OCI-LY1 (cell line): ENCODE results near the gene CCL20.
A peak's percentile ranks its signal among the peaks of the same experiment; 100 is the strongest.

Experiments
- H2AFZ ChIP-seq: fragments of 200-600 bp; sonication (generic), shearing (Covaris generic); 2 replicates; pipeline ENCODE4 v1.6.0; 2014; ENCODE audit warnings: antibody characterized with exemption, mild to moderate bottlenecking, low read length
- H3F3A ChIP-seq: fragments of 200-600 bp; sonication (generic), shearing (Covaris generic); 2 replicates; pipeline ENCODE4 v1.6.0; 2014; ENCODE audit warnings: mild to moderate bottlenecking, antibody characterized with exemption, low read length, moderate library complexity; ENCODE audit not compliant: insufficient read depth
- H3K27ac ChIP-seq: fragments of 200-600 bp; sonication (generic); 2 replicates; pipeline ENCODE4 v1.5.1; 2014; ENCODE audit warnings: low read length, mixed run types, mild to moderate bottlenecking, low read depth; ENCODE audit not compliant: poor library complexity, severe bottlenecking
- H3K27me3 ChIP-seq: fragments of 200-600 bp; sonication (generic); 2 replicates; pipeline ENCODE4 v1.6.0; 2014; ENCODE audit warnings: antibody characterized with exemption, mild to moderate bottlenecking, low read length, moderate library complexity; ENCODE audit not compliant: insufficient read depth
- H3K36me3 ChIP-seq: fragments of 200-600 bp; sonication (generic); 2 replicates; pipeline ENCODE4 v1.6.1; 2014; ENCODE audit warnings: mild to moderate bottlenecking, antibody characterized with exemption, low read length, moderate library complexity, mixed read lengths; ENCODE audit not compliant: insufficient read depth
- H3K4me1 ChIP-seq: fragments of 200-600 bp; sonication (generic); 2 replicates; pipeline ENCODE4 v1.5.1; 2014; ENCODE audit warnings: mild to moderate bottlenecking, low read length, moderate library complexity; ENCODE audit not compliant: insufficient read depth, severe bottlenecking
- H3K4me2 ChIP-seq: fragments of 200-600 bp; sonication (generic), shearing (Covaris generic); 2 replicates; pipeline ENCODE4 v1.6.1; 2014; ENCODE audit warnings: low read length
- H3K4me3 ChIP-seq: fragments of 200-600 bp; sonication (generic); 2 replicates; pipeline ENCODE4 v1.5.1; 2014; ENCODE audit warnings: low read length, low read depth, mild to moderate bottlenecking, mixed read lengths; ENCODE audit not compliant: poor library complexity, severe bottlenecking
- H3K79me2 ChIP-seq: fragments of 200-600 bp; shearing (Covaris generic); 2 replicates; pipeline ENCODE4 v1.6.1; 2016; ENCODE audit warnings: mixed run types, low read length, mixed read lengths; ENCODE audit not compliant: insufficient read depth
- H3K9ac ChIP-seq: fragments of 200-600 bp; sonication (generic), shearing (Covaris generic); 2 replicates; pipeline ENCODE4 v1.6.1; 2014; ENCODE audit warnings: mild to moderate bottlenecking, low read length, mixed read lengths
- H3K9me2 ChIP-seq: fragments of 200-600 bp; sonication (generic), shearing (Covaris generic); 2 replicates; pipeline ENCODE4 v1.6.1; 2014; ENCODE audit warnings: low read depth, mild to moderate bottlenecking, low read length, mixed read lengths
- H3K9me3 ChIP-seq: fragments of 200-600 bp; shearing (Covaris generic); 2 replicates; pipeline ENCODE4 v1.6.1; 2014; ENCODE audit warnings: low read length, mixed read lengths
- H4K20me1 ChIP-seq: fragments of 200-600 bp; sonication (generic), shearing (Covaris generic); 2 replicates; pipeline ENCODE4 v1.6.0; 2016; ENCODE audit warnings: mild to moderate bottlenecking, low read length; ENCODE audit not compliant: insufficient read depth
- EZH2 ChIP-seq: fragments of 200-600 bp; sonication (generic), shearing (Covaris generic); IDR thresholded peaks from 2 replicates; pipeline ENCODE4 v1.8.0; 2017; ENCODE audit warnings: borderline replicate concordance, mixed run types, mild to moderate bottlenecking, antibody characterized with exemption, low read length, moderate library complexity, mixed read lengths
- TF ChIP-seq, protein P1 (sequence below): fragments of 200-600 bp; sonication (generic), shearing (Covaris generic); IDR thresholded peaks from 2 replicates; pipeline ENCODE4 v1.5.1; 2017; ENCODE audit warnings: mild to moderate bottlenecking, antibody characterized with exemption, low read length, moderate library complexity, mixed read lengths

CCL20 gene, protein sequence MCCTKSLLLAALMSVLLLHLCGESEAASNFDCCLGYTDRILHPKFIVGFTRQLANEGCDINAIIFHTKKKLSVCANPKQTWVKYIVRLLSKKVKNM

DNA sequence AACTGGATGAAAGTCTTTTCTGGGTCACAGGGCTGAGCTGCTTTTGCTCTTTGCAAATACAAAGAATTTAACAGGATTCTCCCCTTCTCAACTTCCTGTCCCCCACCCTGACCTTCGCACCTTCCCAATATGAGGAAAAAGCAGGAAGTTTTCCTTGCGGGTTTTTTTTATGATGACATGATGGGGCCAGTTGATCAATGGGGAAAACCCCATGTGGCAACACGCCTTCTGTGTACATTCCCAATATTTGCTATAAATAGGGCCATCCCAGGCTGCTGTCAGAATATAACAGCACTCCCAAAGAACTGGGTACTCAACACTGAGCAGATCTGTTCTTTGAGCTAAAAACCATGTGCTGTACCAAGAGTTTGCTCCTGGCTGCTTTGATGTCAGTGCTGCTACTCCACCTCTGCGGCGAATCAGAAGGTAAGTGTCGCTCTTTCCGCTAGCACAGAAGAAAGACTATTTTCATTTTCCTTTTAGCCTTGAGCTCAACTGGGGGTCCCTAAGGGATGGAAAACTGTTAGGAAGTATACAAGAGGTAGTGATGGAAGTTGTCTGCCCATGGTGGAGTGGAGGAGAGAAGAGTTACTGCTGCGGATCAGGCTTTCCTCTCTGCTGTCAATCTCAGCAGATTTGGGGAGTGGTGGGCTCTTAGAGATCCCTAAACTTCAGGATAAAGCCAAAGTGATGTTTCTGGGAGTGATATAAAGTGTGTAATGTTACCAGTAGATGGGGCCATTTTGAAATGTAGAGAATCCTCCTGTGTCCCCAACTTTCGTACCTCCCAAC is at the start of gene CCL20:
Gene CCL20, plus strand, starts transcription at position 281 of the 792 bp plus-strand sequence. Its CDS starts 70 bp downstream, at position 351.
- Histone ChIP-seq H3K9ac (no peak within 1 kb of the TSS), H3K9me2 (no peaks in the 10 kb centered on the region), H3K27me3 (no peaks in the 10 kb centered on the region), H4K20me1 (no peaks in the 10 kb centered on the region), H2AFZ (no peak within 1 kb of the TSS), H3K4me1 (no peaks in the 10 kb centered on the region), H3F3A (no peaks in the 10 kb centered on the region), H3K36me3 (no peaks in the 10 kb centered on the region), H3K79me2 (no peaks in the 10 kb centered on the region), H3K27ac (no peak within 1 kb of the TSS), H3K4me3 (no peak within 1 kb of the TSS), H3K9me3 (no peaks in the 10 kb centered on the region), H3K4me2 (no peak within 1 kb of the TSS)
- no peak for TF ChIP-seq EZH2
- TF ChIP-seq, protein P1, sequence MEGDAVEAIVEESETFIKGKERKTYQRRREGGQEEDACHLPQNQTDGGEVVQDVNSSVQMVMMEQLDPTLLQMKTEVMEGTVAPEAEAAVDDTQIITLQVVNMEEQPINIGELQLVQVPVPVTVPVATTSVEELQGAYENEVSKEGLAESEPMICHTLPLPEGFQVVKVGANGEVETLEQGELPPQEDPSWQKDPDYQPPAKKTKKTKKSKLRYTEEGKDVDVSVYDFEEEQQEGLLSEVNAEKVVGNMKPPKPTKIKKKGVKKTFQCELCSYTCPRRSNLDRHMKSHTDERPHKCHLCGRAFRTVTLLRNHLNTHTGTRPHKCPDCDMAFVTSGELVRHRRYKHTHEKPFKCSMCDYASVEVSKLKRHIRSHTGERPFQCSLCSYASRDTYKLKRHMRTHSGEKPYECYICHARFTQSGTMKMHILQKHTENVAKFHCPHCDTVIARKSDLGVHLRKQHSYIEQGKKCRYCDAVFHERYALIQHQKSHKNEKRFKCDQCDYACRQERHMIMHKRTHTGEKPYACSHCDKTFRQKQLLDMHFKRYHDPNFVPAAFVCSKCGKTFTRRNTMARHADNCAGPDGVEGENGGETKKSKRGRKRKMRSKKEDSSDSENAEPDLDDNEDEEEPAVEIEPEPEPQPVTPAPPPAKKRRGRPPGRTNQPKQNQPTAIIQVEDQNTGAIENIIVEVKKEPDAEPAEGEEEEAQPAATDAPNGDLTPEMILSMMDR, result no peak

DNA sequence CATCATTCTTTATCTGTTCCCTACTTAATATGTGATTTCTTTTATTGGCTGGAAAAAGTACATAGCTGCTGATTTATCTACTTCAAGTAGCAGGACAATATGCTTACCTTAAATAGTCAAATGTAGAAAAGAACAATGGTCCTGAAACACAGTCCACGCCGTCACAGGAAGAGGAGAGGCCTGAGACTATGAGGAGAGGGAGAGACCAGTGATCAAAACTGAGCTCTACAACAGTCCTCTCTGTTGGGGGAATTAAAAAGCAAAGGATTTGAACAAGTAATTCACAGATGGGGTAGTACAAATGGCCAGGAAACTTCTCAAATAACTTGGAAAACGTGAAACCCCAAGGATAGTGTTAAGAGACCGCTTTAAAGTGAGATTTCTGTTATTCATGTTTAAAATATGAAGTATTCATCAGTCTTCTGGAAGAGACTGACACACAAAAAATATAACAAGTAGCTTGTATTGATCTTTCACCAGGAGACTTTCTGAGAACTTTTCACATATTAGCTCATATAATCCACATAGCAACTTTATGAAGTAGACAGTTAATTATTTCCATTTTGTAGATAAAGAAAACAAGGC is 47.8 kb upstream of the CCL20 start:
- Histone ChIP-seq H3K9me3 (no peaks in the 10 kb centered on the region), H3F3A (no peaks in the 10 kb centered on the region), H3K27ac (no peak overlapping the region), H3K9ac (no peak overlapping the region), H3K27me3 (peaks cover 3% of the 10 kb centered on the region; the same call in 1 of the 2 replicates), H2AFZ (no peak overlapping the region), H3K9me2 (no peaks in the 10 kb centered on the region), H3K36me3 (no peaks in the 10 kb centered on the region), H4K20me1 (no peaks in the 10 kb centered on the region), H3K79me2 (no peaks in the 10 kb centered on the region), H3K4me3 (no peak overlapping the region), H3K4me2 (no peak overlapping the region), H3K4me1 (no peaks in the 10 kb centered on the region)
- TF ChIP-seq EZH2, result no peak
- TF ChIP-seq, protein P1, result no peak

DNA sequence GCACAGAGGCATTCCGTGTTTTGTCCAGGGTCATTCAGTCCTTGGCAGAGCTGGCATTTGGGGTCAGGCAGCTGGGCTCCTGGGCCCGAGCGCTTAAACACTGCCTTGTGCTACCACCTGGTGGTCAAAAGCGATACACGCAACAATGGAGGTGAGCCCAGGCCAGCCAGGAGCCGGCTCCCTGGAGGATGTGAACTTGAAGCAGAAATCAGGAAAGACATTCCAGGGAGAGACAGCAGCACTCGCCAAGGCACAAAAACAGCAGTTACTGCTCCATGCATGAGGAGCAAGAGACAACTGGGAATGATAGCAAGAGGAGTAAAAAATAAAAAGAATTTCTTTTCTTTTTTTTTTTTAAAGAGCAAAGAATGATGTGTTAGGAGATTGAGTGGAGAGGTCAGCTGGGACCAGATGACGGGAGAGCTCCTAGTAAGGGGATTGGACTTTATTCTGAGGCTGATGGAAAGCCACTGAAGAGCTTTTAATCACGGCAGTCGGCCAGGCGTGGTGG is 47.2 kb upstream of the CCL20 start:
- no peak overlapping the region for H3K4me3 ChIP-seq
- TF ChIP-seq, protein P1, result peak; percentile 73
- TF ChIP-seq EZH2, result no peak
- H3K36me3 ChIP-seq, result no peaks in the 10 kb centered on the region
- H3K9me2 ChIP-seq, result no peaks in the 10 kb centered on the region
- no peaks in the 10 kb centered on the region for H3F3A ChIP-seq
- H3K9me3 ChIP-seq, result no peaks in the 10 kb centered on the region
- H3K9ac ChIP-seq, result no peak overlapping the region
- no peaks in the 10 kb centered on the region for H3K79me2 ChIP-seq
- no peaks in the 10 kb centered on the region for H3K4me1 ChIP-seq
- no peaks in the 10 kb centered on the region for H4K20me1 ChIP-seq
- no peak overlapping the region for H3K27ac ChIP-seq
- H3K4me2 ChIP-seq, result no peak overlapping the region
- H3K27me3 ChIP-seq, result peaks cover 3% of the 10 kb centered on the region; the same call in 1 of the 2 replicates
- no peak overlapping the region for H2AFZ ChIP-seq
